ENCODE results near the gene IL17RB. TPM values are rescaled to one million over a fixed set of nuclear protein-coding genes. Genes with fewer than 3 reads are reported as not detected.

IL17RB gene
- total and polyA plus RNA-seq, 2 of the 8 experiments (the other 6 are each of a cell fraction or from before 2014, with no cell fraction given), result 7.0 to 24.6 TPM

DNA sequence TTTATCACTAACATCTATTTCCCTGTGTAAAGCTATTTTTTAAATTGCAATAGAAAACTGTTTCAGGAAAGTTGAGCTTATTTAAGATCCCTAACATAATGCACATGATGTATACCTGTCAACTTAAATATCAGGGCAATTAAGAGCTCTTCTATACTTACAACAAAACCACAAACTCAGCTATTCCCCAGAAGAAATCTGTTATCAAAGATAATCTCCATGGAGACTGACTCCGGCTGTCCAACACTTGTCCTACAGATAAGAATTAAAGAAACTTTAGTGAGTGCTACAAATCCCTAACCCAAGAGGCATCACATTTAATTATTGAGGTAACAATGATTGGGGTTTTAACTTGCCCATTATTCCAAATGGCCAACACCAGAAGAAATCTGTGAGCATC lies 41.9 kb downstream of the IL17RB start:
- peaks cover 0 to 37% of the 10 kb centered on the region in 2 experiments; a peak in 3 of 4 replicates for H3K79me2 ChIP-seq (ENCODE audit: control insufficient read depth in 1 of 2, insufficient read depth in 2 of 2, low read length in 2 of 2)
- H3K4ac ChIP-seq (replicated peaks; ENCODE audit: insufficient read length, low read depth, low read length), result no peak overlapping the region
- no peak overlapping the region for H2BK20ac ChIP-seq (ENCODE audit: low read length)
- H4K5ac ChIP-seq (ENCODE audit: insufficient read length, low read depth, low read length), result no peak overlapping the region
- CTCF ChIA-PET (ENCODE audit: partially characterized antibody), result interaction anchor here (0.9 kb wide), 1 partner anchor 43 kb away, joined by 3 read pairs; no protein-coding TSS in a partner anchor
- H2BK5ac ChIP-seq (ENCODE audit: low read depth, low read length), result no peak overlapping the region
- 81% methylated on average over 1 of the region's 1 CpG; no CpG with 5 or more reads in 1 of the 2 experiments for WGBS, 2 experiments (ENCODE audit: extremely low coverage in 1 of 2, insufficient coverage in 1 of 2, insufficient read length in 1 of 2, insufficient replicate concordance in 2 of 2, low coverage in 1 of 2, low lambda C conversion rate in 2 of 2, missing lambda C conversion rate in 1 of 2)
- POLR2A ChIA-PET (ENCODE audit: partially characterized antibody), result interaction anchor here (0.6 to 1.2 kb wide), 3 partner anchors 16 to 408 kb away, joined by 3 to 4 read pairs (median 4); no protein-coding TSS in a partner anchor
- H3K23ac ChIP-seq (ENCODE audit: insufficient read length), result no peak overlapping the region
- H3K27me3 ChIP-seq (replicated peaks in 1 of 4; ENCODE audit: control insufficient read depth in 3 of 4, extremely low read depth in 1 of 4, insufficient read depth in 3 of 4, low read length in 3 of 4), result no peaks in the 10 kb centered on the region
- H3K56ac ChIP-seq (replicated peaks; ENCODE audit: insufficient read length, low read depth, low read length), result no peak overlapping the region
- H3K18ac ChIP-seq (ENCODE audit: extremely low read depth, low read length), result no peak overlapping the region
- no peak overlapping the region for H3K14ac ChIP-seq (ENCODE audit: insufficient read length)
- no peak overlapping the region for H4K91ac ChIP-seq (replicated peaks; ENCODE audit: insufficient read length, low read length)
- H2BK120ac ChIP-seq (replicated peaks; ENCODE audit: low read depth, low read length), result no peak overlapping the region
- H4K8ac ChIP-seq (ENCODE audit: extremely low read depth, insufficient read depth, low read length), result no peak overlapping the region
- H3K4me1 ChIP-seq (replicated peaks in 1 of 4; ENCODE audit: control insufficient read depth in 3 of 4, insufficient read depth in 4 of 4, low read length in 3 of 4), result peaks cover 0 to 4% (median 2%) of the 10 kb centered on the region in 4 experiments; a peak in 3 of 7 replicates
- no peak overlapping the region for H2AFZ ChIP-seq (ENCODE audit: low read length)
- H2BK15ac ChIP-seq (ENCODE audit: low read length), result no peak overlapping the region
- 0 out of 2 replicates have a peak, but pooled peaks cover 3% of the 10 kb centered on the region for H3K23me2 ChIP-seq (ENCODE audit: low read depth, low read length)
- no peak for FAIRE-seq
- peaks cover 3 to 26% (median 11%) of the 10 kb centered on the region in 4 experiments; a peak in 6 of 8 replicates for H3K36me3 ChIP-seq (ENCODE audit: control insufficient read depth in 2 of 4, insufficient read depth in 4 of 4, low read length in 3 of 4)
- H2AK5ac ChIP-seq (ENCODE audit: low read depth, low read length), result no peak overlapping the region
- no peaks in the 10 kb centered on the region for H3K9me3 ChIP-seq (ENCODE audit: insufficient read depth in 2 of 2, low read depth in 1 of 2, low read length in 1 of 2)
- no peaks in the 10 kb centered on the region for H3K79me1 ChIP-seq (ENCODE audit: low read depth, low read length)
- H2BK12ac ChIP-seq (ENCODE audit: low read depth, low read length), result no peak overlapping the region
- TF ChIP-seq RFX5 (IDR thresholded peaks at IDR 0.05; ENCODE audit: borderline replicate concordance, low read depth, low read length), result no peak
- TF ChIP-seq YY1 (IDR thresholded peaks at IDR 0.05; ENCODE audit: low read depth, low read length), result no peak
- TF ChIP-seq TBP (IDR thresholded peaks at IDR 0.05; ENCODE audit: low read depth, low read length), result no peak
- no peak for TF ChIP-seq TEAD4 (IDR thresholded peaks at IDR 0.05; ENCODE audit: low read depth, low read length)
- TF ChIP-seq, protein P1, sequence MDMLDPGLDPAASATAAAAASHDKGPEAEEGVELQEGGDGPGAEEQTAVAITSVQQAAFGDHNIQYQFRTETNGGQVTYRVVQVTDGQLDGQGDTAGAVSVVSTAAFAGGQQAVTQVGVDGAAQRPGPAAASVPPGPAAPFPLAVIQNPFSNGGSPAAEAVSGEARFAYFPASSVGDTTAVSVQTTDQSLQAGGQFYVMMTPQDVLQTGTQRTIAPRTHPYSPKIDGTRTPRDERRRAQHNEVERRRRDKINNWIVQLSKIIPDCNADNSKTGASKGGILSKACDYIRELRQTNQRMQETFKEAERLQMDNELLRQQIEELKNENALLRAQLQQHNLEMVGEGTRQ (IDR thresholded peaks at IDR 0.05; ENCODE audit: low read length), result no peak
- DNase-seq (ENCODE audit: low read depth in 1 of 2, low spot score in 2 of 2), result no peak
- H3K4me2 ChIP-seq (ENCODE audit: insufficient read depth in 1 of 2, low read depth in 2 of 2, low read length in 2 of 2), result no peak overlapping the region
- no peak overlapping the region for H3K9ac ChIP-seq (replicated peaks in 1 of 4; ENCODE audit: extremely low read depth in 1 of 4, low read depth in 3 of 4, low read length in 3 of 4)
- no peak overlapping the region for H3K4me3 ChIP-seq (ENCODE audit: extremely low read depth in 1 of 4, insufficient read depth in 2 of 4, low read depth in 3 of 4, low read length in 4 of 4)
- H4K20me1 ChIP-seq (replicated peaks in 1 of 2; ENCODE audit: control insufficient read depth in 1 of 2, insufficient read depth in 2 of 2, low read length in 2 of 2), result peaks cover 0 to 2% of the 10 kb centered on the region in 2 experiments
- no peak overlapping the region for H3K27ac ChIP-seq (ENCODE audit: low read depth, low read length)
